ENCODE data around the gene EGLN1.

Gene EGLN1

DNA sequence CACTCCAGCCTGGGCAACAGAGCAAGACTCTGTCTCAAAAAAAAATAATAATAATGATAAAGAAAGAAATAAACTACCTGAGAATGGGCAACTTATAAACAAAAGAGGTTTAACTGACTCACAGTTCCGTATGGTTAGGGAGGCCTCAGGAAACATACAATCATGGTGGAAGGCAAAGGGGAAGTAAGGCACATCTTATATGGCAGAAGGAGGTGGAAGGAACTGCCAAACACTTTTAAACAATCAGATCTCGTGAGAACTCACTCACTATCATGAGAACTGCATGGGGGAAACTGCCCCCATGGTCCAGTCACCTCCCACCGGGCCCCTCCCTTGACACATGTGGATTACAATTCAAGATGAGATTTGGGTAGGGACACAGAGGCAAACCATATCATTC lies 6.3 kb upstream of the EGLN1 start:
- TF ChIP-seq, protein P1, sequence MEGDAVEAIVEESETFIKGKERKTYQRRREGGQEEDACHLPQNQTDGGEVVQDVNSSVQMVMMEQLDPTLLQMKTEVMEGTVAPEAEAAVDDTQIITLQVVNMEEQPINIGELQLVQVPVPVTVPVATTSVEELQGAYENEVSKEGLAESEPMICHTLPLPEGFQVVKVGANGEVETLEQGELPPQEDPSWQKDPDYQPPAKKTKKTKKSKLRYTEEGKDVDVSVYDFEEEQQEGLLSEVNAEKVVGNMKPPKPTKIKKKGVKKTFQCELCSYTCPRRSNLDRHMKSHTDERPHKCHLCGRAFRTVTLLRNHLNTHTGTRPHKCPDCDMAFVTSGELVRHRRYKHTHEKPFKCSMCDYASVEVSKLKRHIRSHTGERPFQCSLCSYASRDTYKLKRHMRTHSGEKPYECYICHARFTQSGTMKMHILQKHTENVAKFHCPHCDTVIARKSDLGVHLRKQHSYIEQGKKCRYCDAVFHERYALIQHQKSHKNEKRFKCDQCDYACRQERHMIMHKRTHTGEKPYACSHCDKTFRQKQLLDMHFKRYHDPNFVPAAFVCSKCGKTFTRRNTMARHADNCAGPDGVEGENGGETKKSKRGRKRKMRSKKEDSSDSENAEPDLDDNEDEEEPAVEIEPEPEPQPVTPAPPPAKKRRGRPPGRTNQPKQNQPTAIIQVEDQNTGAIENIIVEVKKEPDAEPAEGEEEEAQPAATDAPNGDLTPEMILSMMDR (IDR thresholded peaks at IDR 0.05; ENCODE audit: low read depth, low read length) = no peak
- no peak for DNase-seq (ENCODE audit: extremely low read depth, low read depth)

DNA sequence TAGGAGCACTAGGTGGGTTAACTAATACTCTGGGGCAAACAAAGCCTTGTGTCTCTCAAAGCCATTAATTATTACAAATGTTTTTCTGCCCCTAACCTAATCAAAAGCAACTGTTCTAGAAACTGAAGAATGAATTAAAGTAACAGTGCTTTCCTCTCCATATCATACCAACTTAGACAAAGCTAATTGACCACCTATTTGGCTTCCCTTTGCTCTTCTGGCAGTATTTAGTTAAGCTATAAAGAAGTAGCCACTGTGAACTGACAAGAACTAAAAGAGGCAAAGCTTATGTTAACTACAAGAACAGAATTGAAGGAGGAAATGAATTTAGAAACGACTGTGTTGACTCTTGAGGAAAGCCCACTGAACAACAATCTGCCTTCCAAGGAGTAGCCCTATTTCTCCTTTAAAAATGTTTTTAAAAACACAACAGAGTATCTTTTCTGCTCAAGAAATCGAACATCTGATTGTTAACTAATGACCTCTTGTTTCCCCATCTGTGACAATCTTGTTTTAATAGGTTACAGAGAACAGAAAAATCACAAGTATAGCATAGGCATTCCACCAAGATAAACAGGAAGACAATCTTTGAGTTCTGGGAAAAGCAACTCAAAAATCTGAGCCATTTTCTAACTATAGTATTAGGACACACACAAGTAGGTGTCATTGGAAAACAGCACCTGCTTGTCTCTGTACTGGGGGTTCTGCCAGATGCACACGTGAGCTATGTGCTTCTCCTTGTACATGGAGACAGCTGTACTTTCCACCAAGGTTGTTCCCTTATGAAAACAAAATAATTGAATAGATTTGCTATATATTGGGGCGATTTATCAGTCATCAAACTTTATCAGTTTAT lies 3.1 kb upstream of the EGLN1 start:
- DNase-seq (ENCODE audit: extremely low read depth, low read depth) = no peak
- TF ChIP-seq, protein P1 (IDR thresholded peaks at IDR 0.05; ENCODE audit: low read depth, low read length) = no peak

DNA sequence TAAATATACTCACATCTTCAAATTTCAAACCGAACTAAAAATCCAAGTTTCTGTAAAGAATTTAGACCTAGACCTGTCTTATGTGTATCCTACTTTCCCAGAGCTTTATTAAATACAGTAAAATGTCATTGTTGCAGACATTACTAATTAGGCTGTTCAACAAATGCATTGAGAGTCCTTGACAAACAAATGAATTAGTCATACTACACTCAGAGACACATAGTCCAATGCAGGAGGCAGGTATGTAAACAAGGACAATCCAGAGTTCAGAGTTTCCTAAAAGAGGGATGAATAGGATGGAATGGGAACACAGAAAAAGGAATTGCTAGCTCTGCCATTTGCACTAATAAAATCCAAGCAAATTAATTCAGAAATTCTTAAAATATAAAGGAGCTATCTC lies 1.6 kb upstream of the EGLN1 start:
- TF ChIP-seq, protein P1 (IDR thresholded peaks at IDR 0.05; ENCODE audit: low read depth, low read length) = no peak
- no peak for DNase-seq (ENCODE audit: extremely low read depth, low read depth)

DNA sequence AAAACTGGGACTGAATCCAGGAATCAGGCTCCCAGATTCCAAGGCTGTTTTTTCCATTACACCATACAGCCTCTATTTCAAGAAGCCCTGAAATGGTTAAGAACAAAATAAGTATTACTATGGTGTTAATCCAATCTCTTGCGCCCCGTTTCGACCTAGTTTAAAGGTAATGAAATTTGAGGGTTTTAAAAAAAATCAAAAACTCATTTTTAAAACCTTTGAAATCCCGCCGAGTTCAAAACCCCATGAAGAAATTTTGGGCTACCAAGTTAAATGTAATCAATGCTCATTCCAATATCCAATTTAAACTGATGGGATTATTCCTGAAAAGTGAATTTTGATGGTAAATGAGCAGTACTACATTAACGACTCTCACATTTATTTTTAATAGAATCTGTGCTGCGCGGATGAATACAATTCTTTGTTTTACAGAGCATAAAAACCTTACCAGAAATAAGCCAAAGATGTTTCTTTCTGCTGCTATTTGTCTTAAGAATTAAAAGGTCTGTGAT lies 767 bp upstream of the EGLN1 start:
- TF ChIP-seq, protein P1 (IDR thresholded peaks at IDR 0.05; ENCODE audit: low read depth, low read length) = no peak
- no peak for DNase-seq (ENCODE audit: extremely low read depth, low read depth)

DNA sequence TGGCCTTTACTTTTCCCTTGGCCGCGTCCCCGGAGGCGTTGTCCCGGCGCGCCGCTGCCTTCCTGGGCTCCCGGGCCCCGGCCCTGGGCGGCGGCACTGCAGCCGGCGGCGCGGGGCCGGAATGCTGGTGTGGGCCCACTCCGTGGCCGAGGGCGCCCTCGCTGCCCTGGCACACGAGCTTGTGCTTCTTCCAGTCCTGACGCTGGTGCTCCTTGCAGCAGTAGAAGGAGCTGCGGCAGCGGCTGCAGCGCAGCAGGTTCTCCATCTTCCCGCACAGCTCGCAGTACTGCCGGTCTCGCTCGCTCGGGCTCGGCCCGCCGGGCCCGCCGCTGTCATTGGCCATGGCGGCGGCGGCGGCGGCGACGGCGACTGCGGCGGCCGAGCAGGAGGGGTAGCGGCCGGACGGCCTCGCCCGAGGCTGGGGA lies 529 bp downstream of the EGLN1 start:
- no peak for DNase-seq (ENCODE audit: extremely low read depth, low read depth)
- TF ChIP-seq, protein P1 (IDR thresholded peaks at IDR 0.05; ENCODE audit: low read depth, low read length) = no peak

DNA sequence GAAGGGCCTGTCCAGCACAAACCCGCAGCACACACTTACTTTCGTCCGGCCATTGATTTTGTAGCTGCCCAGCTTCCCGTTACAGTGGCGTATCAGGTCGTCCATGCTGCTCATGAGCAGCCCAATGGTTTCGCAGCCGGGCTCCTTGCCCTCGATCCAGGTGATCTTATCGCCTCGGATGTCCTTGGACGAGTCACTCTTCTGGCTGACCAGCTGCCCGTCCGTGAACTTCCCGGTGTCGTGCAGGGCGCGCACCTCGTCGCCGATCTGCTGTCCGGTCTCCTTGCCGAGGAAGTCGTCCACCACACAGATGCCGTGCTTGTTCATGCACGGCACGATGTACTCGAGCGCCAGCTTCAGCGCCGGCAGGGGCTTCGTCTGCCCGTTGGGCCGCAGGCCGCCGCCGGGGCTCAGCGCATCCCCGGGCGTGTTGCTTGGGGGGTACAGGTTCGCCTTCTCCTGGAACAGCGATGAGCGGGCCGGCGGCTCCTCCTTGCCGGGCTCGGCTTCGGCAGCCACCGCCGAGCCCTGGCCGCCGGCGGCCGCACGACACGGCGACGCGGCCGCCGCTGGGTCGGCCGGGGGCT lies 1.0 kb downstream of the EGLN1 start:
- TF ChIP-seq, protein P1 (IDR thresholded peaks at IDR 0.05; ENCODE audit: low read depth, low read length) = no peak
- no peak for DNase-seq (ENCODE audit: extremely low read depth, low read depth)

DNA sequence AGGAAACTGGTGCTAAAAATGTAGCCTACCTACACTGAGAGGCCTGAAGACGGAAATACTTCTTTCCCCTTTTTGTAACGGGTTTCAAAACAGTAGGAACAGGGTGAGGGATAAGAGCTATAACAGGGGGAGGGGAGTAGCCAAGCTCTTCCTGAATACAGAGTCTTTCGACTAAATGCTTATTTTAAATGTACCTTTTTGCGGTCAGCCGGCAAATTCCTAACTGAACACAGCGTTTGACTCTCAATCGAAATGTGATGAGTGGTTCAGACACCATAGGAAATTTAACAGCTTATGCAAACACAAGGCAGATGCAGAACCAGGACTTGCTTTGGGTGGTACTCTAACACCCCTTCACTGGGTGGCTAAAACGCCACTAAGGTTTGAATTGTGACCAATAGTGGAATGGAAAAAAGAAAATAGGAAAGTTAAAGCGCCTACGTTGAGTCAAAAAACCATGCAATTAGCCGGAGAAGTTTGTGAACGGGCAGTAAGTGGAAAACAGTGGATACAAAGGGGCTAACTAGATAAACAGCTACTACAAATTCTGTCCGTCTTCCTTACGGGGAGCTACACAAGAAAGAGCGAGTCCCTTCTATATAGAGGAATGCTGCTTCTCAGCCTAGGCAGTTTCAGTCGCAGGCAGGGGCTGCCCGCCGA lies 1.7 kb downstream of the EGLN1 start:
- TF ChIP-seq, protein P1 (IDR thresholded peaks at IDR 0.05; ENCODE audit: low read depth, low read length) = no peak
- no peak for DNase-seq (ENCODE audit: extremely low read depth, low read depth)

All from AG09319 (cell line).